ENCODE measurements around the gene TRPC6. TPM values are rescaled to one million over a fixed set of nuclear protein-coding genes. Genes with fewer than 3 reads are reported as not detected.

The TRPC6 gene
- total RNA-seq = not detected

- Mint-ChIP-seq H3K9me3 (no peaks in the 10 kb centered on the region), H3K4me3 (no peak within 1 kb of the TSS), H3K27ac (no peak within 1 kb of the TSS), H3K27me3 (ENCODE audit: low read depth) (peaks cover 26% of the 10 kb centered on the region), H3K36me3 (ENCODE audit: low read depth) (no peaks in the 10 kb centered on the region), H3K4me1 (ENCODE audit: low read depth) (no peaks in the 10 kb centered on the region)
- DNase-seq = no peak
- intact Hi-C loops (cut with micrococcal nuclease) = no loop called here
- CTCF ChIA-PET = interaction anchor here (0.6 kb wide), 1 partner anchor 992 kb away, joined by 3 read pairs; no protein-coding TSS in a partner anchor
Observed at GRCh38 chr11:101583251-101584128, at the start of gene TRPC6. TRPC6 (minus strand) TSS chr11:101584007; CDS start chr11:101583503, 504 bp downstream.

GRCh38 chr11:101620026-101620425 is 36.2 kb upstream of the TRPC6 start:
- H3K4me1 Mint-ChIP-seq (ENCODE audit: low read depth) = no peaks in the 10 kb centered on the region
- no peaks in the 10 kb centered on the region for H3K27me3 Mint-ChIP-seq (ENCODE audit: low read depth)
- CTCF ChIA-PET = interaction anchor here (0.5 kb wide), 1 partner anchor 192 kb away, joined by 3 read pairs; no protein-coding TSS in a partner anchor
- no peaks in the 10 kb centered on the region for H3K9me3 Mint-ChIP-seq
- intact Hi-C loops (cut with micrococcal nuclease) = no loop called here
- no peak overlapping the region for H3K4me3 Mint-ChIP-seq
- H3K36me3 Mint-ChIP-seq (ENCODE audit: low read depth) = no peaks in the 10 kb centered on the region
- H3K27ac Mint-ChIP-seq = no peak overlapping the region
- DNase-seq = no peak

GRCh38 chr11:101618709-101619108 is 34.9 kb upstream of the TRPC6 start:
- no peak overlapping the region for H3K4me3 Mint-ChIP-seq
- H3K9me3 Mint-ChIP-seq = no peaks in the 10 kb centered on the region
- CTCF ChIA-PET = no interaction called here
- DNase-seq = no peak
- intact Hi-C loops (cut with micrococcal nuclease) = no loop called here
- H3K27ac Mint-ChIP-seq = no peak overlapping the region
- no peaks in the 10 kb centered on the region for H3K36me3 Mint-ChIP-seq (ENCODE audit: low read depth)
- H3K4me1 Mint-ChIP-seq (ENCODE audit: low read depth) = no peaks in the 10 kb centered on the region
- no peaks in the 10 kb centered on the region for H3K27me3 Mint-ChIP-seq (ENCODE audit: low read depth)

- H3K36me3 Mint-ChIP-seq (ENCODE audit: low read depth) = no peaks in the 10 kb centered on the region
- no peaks in the 10 kb centered on the region for H3K27me3 Mint-ChIP-seq (ENCODE audit: low read depth)
- H3K4me3 Mint-ChIP-seq = no peak overlapping the region
- H3K9me3 Mint-ChIP-seq = no peaks in the 10 kb centered on the region
- H3K4me1 Mint-ChIP-seq (ENCODE audit: low read depth) = no peaks in the 10 kb centered on the region
- H3K27ac Mint-ChIP-seq = no peak overlapping the region
- DNase-seq = no peak
- intact Hi-C loops (cut with micrococcal nuclease) = no loop called here
- CTCF ChIA-PET = no interaction called here
Observed at GRCh38 chr11:101617735-101618332, 34.0 kb upstream of the TRPC6 start.

GRCh38 chr11:101612481-101612880 is 28.7 kb upstream of the TRPC6 start:
- H3K27ac Mint-ChIP-seq = no peak overlapping the region
- intact Hi-C loops (cut with micrococcal nuclease) = no loop called here
- no peak for DNase-seq
- CTCF ChIA-PET = no interaction called here
- H3K4me1 Mint-ChIP-seq (ENCODE audit: low read depth) = no peaks in the 10 kb centered on the region
- H3K9me3 Mint-ChIP-seq = no peaks in the 10 kb centered on the region
- no peaks in the 10 kb centered on the region for H3K27me3 Mint-ChIP-seq (ENCODE audit: low read depth)
- no peak overlapping the region for H3K4me3 Mint-ChIP-seq
- H3K36me3 Mint-ChIP-seq (ENCODE audit: low read depth) = no peaks in the 10 kb centered on the region

- intact Hi-C loops (cut with micrococcal nuclease) = no loop called here
- H3K4me3 Mint-ChIP-seq = no peak overlapping the region
- no peaks in the 10 kb centered on the region for H3K36me3 Mint-ChIP-seq (ENCODE audit: low read depth)
- DNase-seq = no peak
- H3K9me3 Mint-ChIP-seq = peaks cover 3% of the 10 kb centered on the region
- H3K27me3 Mint-ChIP-seq (ENCODE audit: low read depth) = no peaks in the 10 kb centered on the region
- CTCF ChIA-PET = no interaction called here
- no peaks in the 10 kb centered on the region for H3K4me1 Mint-ChIP-seq (ENCODE audit: low read depth)
- H3K27ac Mint-ChIP-seq = no peak overlapping the region
Observed at GRCh38 chr11:101600924-101601323, 17.1 kb upstream of the TRPC6 start.

- Mint-ChIP-seq H3K27ac (no peak overlapping the region), H3K9me3 (peaks cover 2% of the 10 kb centered on the region), H3K4me1 (ENCODE audit: low read depth) (no peaks in the 10 kb centered on the region), H3K27me3 (ENCODE audit: low read depth) (peaks cover 19% of the 10 kb centered on the region), H3K36me3 (ENCODE audit: low read depth) (no peaks in the 10 kb centered on the region), H3K4me3 (no peak overlapping the region)
- no peak for DNase-seq
- CTCF ChIA-PET = no interaction called here
- intact Hi-C loops (cut with micrococcal nuclease) = no loop called here
Observed at GRCh38 chr11:101586965-101587364, 3.2 kb upstream of the TRPC6 start.

- Mint-ChIP-seq H3K36me3 (ENCODE audit: low read depth) (no peaks in the 10 kb centered on the region), H3K4me1 (ENCODE audit: low read depth) (no peaks in the 10 kb centered on the region), H3K27me3 (ENCODE audit: low read depth) (peaks cover 26% of the 10 kb centered on the region), H3K9me3 (no peaks in the 10 kb centered on the region), H3K4me3 (no peak overlapping the region), H3K27ac (no peak overlapping the region)
- CTCF ChIA-PET = no interaction called here
- intact Hi-C loops (cut with micrococcal nuclease) = no loop called here
- DNase-seq = no peak
Observed at GRCh38 chr11:101584655-101585054, 848 bp upstream of the TRPC6 start.

GRCh38 chr11:101584129-101584515 is 315 bp upstream of the TRPC6 start:
- Mint-ChIP-seq H3K27ac (no peak overlapping the region), H3K36me3 (ENCODE audit: low read depth) (no peaks in the 10 kb centered on the region), H3K4me3 (no peak overlapping the region), H3K27me3 (ENCODE audit: low read depth) (peaks cover 26% of the 10 kb centered on the region), H3K9me3 (no peaks in the 10 kb centered on the region), H3K4me1 (ENCODE audit: low read depth) (no peaks in the 10 kb centered on the region)
- CTCF ChIA-PET = no interaction called here
- intact Hi-C loops (cut with micrococcal nuclease) = no loop called here
- DNase-seq = no peak

- CTCF ChIA-PET = interaction anchor here (0.6 kb wide), 1 partner anchor 991 kb away, joined by 3 read pairs; no protein-coding TSS in a partner anchor
- H3K4me1 Mint-ChIP-seq (ENCODE audit: low read depth) = no peaks in the 10 kb centered on the region
- intact Hi-C loops (cut with micrococcal nuclease) = no loop called here
- peaks cover 26% of the 10 kb centered on the region for H3K27me3 Mint-ChIP-seq (ENCODE audit: low read depth)
- no peaks in the 10 kb centered on the region for H3K9me3 Mint-ChIP-seq
- H3K27ac Mint-ChIP-seq = no peak overlapping the region
- H3K36me3 Mint-ChIP-seq (ENCODE audit: low read depth) = no peaks in the 10 kb centered on the region
- H3K4me3 Mint-ChIP-seq = no peak overlapping the region
- DNase-seq = no peak
Observed at GRCh38 chr11:101582989-101583250, 887 bp downstream of the TRPC6 start.

- CTCF ChIA-PET = interaction anchor here (0.6 kb wide), 1 partner anchor 991 kb away, joined by 3 read pairs; no protein-coding TSS in a partner anchor
- H3K9me3 Mint-ChIP-seq = no peaks in the 10 kb centered on the region
- intact Hi-C loops (cut with micrococcal nuclease) = no loop called here
- H3K4me1 Mint-ChIP-seq (ENCODE audit: low read depth) = no peaks in the 10 kb centered on the region
- no peaks in the 10 kb centered on the region for H3K36me3 Mint-ChIP-seq (ENCODE audit: low read depth)
- peaks cover 26% of the 10 kb centered on the region for H3K27me3 Mint-ChIP-seq (ENCODE audit: low read depth)
- DNase-seq = no peak
- H3K27ac Mint-ChIP-seq = no peak overlapping the region
- H3K4me3 Mint-ChIP-seq = no peak overlapping the region
Observed at GRCh38 chr11:101582236-101582988, 1.4 kb downstream of the TRPC6 start.

GRCh38 chr11:101577461-101577860 is 6.3 kb downstream of the TRPC6 start:
- H3K4me1 Mint-ChIP-seq (ENCODE audit: low read depth) = no peaks in the 10 kb centered on the region
- no peak for DNase-seq
- H3K36me3 Mint-ChIP-seq (ENCODE audit: low read depth) = no peaks in the 10 kb centered on the region
- intact Hi-C loops (cut with micrococcal nuclease) = no loop called here
- peaks cover 3% of the 10 kb centered on the region for H3K9me3 Mint-ChIP-seq
- no peak overlapping the region for H3K27ac Mint-ChIP-seq
- CTCF ChIA-PET = no interaction called here
- H3K27me3 Mint-ChIP-seq (ENCODE audit: low read depth) = peaks cover 10% of the 10 kb centered on the region
- no peak overlapping the region for H3K4me3 Mint-ChIP-seq
